Posterior cingulate gyrus (tissue), 11 donors: Measurements from ENCODE around the gene APH1B.
A peak's percentile ranks its signal among the peaks of the same experiment; 100 is the strongest.
"Not testable (repeated sequence)": the region's sequence is repeated elsewhere in the genome, so short reads cannot be mapped to it uniquely, and the experiment has no call there.

Experiments used
- DNase-seq, 10 donors: peaks; one replicate each; pipeline versions ENCODE4 v3.0.0 to v3.0.0-alpha.2; 2020 to 2021; ENCODE audit warnings: mixed read lengths in 3 of 10
- intact Hi-C: fragments of 100-400 bp; cut with DNase I; formaldehyde crosslinking; loops from one replicate; pipeline ENCODE4 v1.15.1; 2023

The APH1B gene

DNA sequence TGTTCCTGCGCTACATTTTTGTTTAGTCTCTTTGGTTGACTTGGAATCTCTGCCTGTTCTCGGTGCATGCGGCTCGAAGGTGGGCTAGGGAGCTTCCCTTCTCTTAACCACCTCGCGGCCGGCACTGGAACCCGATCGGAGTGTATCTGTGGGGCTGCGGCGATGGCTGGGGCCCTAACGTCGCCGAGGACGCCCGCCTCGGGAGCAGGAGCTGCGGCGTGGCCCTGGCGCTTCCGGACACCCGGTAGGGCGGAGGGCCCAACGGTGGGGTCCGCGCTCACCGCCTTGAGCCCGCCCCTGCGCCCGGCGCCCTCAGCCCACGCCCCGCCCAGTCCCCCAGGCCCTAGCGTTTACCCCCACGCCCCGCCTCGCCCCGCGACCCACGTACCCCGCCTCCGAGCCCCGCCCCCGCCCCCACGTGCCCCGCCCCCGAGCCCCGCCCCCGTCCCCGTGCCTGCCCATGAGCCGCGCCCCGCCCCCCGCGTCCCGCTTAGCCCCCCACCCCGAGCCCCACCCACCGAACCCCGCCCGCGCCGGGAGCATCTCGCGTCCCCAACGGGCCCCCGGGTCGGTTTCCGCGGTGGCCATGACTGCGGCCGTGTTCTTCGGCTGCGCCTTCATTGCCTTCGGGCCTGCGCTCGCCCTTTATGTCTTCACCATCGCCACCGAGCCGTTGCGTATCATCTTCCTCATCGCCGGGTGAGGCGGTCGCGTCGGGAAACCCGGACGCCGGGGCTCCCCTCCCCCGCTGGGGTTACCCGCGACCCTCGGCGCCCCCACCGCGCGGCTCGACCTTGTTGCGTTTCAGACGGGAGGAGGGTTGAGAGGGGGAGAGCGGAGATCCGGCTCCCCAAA, at the start of gene APH1B:
Gene APH1B (plus strand): TSS at position 568 of the 855 bp plus-strand sequence. CDS start 19 bp downstream, at position 587.
- peak; percentile 60 to 96 (median 72) for DNase-seq
- intact Hi-C loops, result loop anchor here (2.0 to 10.0 kb wide), 3 partner anchors 88 to 152 kb away; partner anchors contain the start of genes LACTB, RAB8B and RPS27L

DNA sequence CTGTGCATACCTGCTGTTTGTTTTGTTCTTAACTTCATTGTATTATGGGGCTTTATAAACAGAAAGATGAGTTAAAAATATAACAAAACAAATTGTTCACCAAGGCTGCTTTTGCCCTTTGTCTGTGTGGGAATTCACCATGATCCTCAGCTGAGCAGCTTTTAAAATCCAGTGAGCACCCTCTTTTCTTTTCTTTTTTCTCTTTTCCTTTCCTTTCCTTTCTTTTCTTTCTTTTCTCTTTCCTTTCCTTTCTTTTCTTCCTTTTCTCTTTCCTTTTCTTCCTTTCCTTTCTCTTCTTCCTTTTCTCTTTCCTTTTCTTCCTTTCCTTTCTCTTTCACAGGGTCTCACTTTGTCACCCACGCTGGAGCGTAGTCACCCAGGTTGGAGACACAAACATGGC, 49.7 kb upstream of the APH1B start:
- intact Hi-C loops, result no loop called here
- no peak for DNase-seq

DNA sequence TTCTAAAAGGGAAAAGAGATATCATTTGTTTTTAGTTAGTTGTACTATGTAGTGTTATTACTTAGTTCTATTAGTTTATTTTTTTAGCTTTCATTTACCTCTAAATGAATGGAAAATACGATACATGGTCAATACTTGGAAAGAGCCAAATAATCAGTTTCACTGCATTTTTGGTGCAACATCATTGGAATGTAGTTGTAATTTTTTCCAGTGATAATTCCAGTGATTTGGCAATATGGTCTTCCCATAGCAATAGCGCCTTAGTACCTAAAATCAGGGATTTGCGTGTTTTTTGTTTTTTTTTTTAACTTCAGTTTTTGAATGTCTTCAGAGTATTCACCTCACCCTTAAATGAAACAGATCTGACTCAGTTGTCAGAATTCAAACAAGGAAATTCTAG, 46.2 kb upstream of the APH1B start:
- DNase-seq, result no peak
- intact Hi-C loops, result no loop called here

DNA sequence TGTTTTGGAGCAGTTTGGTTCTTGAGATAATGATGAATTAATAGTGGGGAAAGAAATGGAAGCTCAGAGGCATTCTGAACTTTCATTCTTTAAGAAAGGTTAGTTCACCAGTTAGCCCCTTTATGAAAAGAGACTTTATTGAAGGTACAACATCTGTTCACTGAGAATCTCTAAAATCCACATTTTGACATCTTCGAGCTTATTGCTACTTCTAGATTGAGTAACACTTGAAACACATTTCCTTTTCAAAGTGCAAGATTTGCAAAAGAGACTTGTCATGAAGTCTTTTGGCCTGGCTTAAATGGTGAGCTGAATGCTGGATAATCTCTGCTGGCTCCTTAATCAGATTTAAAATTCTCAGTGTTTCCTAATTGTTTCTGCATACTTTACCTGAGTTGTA, 45.7 kb upstream of the APH1B start:
- intact Hi-C loops, result no loop called here
- no peak for DNase-seq

DNA sequence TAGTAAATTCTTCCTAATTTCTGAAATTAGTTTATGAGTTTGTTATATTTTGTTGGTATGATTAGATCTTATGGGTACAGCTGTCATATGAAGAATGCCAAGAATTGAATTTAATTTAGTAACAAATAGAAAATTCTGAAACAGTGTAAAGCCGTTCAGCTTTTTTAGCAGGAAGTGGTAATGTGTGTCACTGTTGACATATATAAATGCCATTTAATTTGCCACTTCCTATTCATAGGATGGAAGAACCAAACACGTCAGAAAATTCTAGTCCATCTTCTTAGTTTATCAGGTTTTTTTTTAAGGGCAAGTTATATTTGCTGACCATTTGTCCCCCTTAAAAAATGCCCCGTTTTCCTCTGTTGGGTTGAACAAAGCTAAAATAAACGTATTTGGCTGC, 45.0 kb upstream of the APH1B start:
- intact Hi-C loops, result no loop called here
- no peak for DNase-seq

DNA sequence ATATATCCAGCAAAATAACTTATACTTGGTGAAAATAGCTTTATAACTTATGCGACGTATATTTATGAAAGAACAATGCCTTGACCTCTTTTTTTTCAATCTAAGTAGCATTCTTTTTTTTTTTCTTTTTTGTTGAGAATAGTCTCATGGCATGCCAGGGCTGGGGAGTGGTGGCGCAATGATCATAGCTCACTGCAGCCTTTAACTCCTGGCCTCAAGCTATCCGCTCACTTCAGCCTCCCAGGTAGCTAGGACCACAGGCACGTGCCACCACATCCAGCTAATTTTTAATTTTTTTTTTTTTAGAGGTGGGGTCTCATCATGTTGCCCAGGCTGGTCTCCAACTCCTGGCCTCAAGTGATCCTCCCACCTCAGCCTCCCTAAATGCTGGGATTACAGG, 44.5 kb upstream of the APH1B start:
- DNase-seq, result peak in 1 of 10 donors; percentile 50
- intact Hi-C loops, result no loop called here

DNA sequence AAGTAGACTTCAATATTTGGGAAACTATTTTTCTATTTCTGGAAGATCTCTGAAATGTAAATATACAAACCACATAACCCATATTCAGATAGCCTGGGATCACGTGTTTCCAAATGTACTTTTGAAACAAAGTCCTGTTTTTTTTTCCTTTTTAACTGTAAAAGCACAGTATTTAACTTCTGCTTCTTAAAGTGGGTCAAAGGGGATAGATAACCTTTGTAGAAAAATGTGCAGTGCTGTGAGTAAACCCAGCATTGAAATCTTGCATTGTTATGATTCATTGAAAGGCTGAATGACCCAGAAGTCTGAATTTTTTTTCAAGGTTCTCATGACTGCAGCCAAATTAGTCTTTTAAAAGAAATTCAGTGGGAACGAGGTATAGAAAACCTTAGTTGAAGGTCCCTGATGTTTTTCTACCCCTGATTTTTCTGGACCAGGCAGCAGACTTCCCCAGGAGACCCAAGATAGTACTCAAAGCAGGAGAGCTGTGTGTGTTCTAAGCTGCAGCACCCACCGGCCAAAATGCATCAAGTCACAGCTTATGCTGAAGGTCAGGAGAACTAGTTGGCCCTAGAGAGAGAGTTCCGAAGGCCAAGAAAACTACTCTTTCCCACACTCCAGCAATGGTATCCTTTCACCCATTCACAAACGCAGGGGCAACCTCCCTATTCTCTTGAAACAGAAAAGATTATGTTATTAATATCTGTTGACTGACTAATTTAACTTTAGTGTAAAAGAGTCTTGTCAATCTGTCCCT, 43.6 kb upstream of the APH1B start:
- DNase-seq, result no peak
- intact Hi-C loops, result no loop called here

DNA sequence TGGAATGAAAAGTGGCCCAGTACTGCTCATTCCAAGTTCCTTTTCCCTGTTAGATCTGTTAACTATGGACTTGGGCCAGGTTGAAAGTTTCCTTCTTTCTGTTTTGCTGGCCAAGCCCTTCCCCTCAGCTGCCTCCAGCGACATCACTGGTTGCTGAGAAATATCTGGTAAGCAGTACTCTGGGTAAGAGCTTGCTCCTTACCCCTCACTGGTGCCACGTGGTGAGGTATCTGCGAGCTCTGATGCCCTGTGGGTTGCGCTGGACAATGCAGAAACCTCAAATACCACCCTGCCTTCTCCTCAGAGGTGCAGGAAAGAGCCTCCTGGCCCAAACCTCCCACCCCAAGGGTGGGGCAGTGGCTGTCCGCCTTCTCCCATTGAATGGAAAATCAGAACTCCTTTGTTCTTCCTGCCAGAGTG, 42.9 kb upstream of the APH1B start:
- intact Hi-C loops, result no loop called here

DNA sequence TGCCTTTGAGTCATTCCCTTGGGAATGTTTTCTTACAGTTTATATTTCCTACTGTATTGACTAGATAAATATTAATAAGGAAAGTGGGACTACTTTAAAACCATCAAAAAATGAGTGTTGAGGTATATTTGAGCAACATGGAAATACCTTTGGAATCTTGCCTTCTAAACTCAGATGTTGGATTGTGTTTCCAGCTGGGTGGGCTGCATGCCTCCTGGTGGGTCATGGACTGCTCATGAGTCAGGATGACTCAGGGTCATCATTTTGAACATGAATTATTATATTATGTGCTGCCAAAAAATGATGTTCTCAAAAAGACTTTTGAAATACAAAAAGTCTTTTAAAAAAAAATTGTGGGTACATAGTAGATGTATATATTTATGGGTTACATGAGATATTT, 41.1 kb upstream of the APH1B start:
- DNase-seq, result no peak
- intact Hi-C loops, result no loop called here

More for the DNA sequence above, 42.9 kb upstream of the APH1B start:
- peak in 1 of 10 donors; percentile 15 for DNase-seq

DNA sequence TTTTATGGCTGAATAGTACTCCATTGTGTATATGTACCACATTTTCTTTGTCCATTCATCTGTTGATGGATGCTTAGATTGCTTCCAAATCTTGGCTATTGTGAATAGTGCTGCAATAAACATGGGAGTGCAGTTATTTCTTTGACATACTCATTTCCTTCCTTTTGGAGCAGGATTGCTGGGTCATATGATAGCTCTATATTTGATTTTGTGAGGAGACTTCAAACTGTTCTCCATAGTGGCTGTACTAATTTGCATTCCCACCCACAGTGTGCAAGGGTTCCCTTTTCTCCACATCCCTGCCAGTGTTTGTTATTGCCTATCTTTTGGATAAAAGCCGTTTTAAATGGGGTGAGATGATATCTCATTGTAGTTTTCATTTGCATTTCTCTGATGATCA, 40.3 kb upstream of the APH1B start:
- DNase-seq, intact Hi-C loops: not testable (repeated sequence)

DNA sequence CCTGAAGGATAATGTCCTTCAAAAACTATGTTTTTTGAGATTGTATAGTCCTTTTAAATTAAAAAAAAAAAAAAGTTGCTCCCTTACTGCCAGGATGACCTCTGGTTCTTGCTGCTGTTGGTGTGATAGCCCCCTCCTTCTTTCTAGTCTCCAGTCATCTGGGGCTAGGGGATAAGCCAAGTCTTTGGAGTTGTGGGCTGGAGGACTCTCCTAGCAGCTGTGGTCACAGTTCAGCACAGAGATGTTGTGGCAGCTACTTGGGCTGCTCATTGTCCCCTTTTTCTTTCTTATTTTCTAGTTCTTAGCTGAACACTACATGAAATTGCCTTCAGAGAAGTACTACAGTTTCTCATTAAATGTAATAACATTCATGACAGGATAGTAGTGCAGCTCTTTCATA, 39.2 kb upstream of the APH1B start:
- intact Hi-C loops, result no loop called here

DNA sequence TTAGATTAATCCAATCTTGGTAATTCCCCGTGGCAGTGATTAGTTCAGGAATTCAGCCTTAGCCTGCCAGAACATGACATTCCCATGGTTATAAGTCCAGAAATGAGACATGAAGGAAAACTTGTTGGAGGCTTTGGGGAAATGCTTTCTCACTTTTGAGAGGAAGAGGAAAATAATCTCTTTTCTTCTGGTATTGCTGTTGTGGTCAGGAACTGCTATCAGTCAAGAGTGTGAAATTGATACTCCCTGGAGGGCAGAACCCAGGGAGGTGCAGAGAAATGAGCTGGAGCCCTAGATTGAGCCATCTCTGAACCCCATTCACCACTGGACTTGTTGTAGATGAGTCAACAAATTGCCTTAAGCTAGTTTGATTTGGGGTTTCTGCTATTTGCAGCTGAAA, 38.6 kb upstream of the APH1B start:
- intact Hi-C loops, result no loop called here
- no peak for DNase-seq

More for the DNA sequence above, 39.2 kb upstream of the APH1B start:
- no peak for DNase-seq

DNA sequence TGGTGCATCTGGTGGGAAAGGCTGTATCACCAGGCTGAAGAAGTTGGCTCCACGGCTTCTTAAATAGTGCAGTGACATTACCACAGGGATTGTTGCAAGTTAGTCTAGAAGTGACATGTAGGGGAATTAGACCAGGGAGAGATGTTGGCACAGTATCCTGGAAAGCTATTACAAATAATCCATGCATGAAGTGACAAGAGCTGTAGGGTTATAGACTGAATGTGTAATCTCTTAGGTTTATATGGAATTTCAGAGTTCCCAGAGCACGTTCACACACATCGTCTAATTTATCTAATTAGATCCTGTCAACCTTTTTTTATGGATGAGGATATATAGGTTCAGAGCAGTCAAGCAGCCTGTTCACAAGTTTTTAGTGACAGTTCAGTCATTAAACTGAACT, 37.3 kb upstream of the APH1B start:
- intact Hi-C loops, result no loop called here
- no peak for DNase-seq

DNA sequence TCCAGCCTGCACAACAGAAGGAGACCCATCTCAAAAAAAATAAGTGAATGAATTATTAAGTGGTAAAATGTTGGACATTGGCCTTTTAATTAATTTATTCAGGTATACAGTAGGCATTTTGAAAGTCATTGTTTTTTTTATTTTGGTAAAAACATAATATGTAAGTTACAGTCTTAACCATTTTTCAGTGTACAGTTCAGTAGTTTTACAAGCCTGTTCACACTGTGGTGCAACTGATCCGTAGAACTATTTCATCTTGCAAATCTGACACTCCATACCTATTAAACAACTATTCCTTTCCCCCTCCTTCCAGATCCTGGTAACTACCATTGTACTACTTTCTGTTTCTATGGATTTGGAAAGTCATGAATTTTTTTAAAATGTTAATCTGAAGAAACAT, 36.1 kb upstream of the APH1B start:
- intact Hi-C loops, result no loop called here
- no peak for DNase-seq

DNA sequence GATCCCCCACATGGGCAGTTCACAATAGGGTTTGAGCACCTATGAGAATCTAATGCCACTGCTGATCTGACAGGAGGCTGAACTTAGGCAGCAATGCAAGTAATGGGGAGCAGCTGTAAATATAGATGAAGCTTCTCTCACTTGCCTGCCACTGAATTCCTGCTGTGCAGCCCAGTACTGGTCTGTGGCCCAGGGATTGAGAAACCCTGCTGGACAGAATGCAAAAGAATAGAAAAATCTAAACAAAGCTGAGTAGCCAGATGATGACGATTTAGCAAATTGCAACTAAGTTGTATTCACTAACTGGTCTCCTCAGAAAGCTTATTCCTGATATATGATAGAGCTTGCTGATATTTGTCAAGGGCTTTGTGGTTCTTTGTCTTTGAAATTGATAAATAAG, 34.3 kb upstream of the APH1B start:
- DNase-seq, result no peak
- intact Hi-C loops, result no loop called here

DNA sequence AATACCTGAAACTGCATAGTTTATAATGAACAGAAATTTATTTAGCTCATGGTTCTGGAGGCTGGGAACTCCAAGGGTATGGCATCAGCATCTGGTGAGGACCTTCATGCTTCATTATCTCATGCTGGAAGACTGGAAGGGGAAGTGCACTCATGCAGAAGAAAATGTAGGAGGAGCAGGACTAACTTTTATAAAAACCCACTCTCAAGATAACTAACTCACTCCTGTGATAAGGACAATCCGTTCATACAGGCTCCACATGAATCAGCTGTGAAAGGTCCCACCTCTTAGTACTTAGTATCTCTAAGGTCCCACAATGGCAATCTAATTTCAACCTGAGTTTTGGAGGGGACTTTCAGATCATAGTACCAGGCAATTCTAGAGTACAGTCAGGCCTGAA, 33.6 kb upstream of the APH1B start:
- intact Hi-C loops, result no loop called here
- no peak for DNase-seq

DNA sequence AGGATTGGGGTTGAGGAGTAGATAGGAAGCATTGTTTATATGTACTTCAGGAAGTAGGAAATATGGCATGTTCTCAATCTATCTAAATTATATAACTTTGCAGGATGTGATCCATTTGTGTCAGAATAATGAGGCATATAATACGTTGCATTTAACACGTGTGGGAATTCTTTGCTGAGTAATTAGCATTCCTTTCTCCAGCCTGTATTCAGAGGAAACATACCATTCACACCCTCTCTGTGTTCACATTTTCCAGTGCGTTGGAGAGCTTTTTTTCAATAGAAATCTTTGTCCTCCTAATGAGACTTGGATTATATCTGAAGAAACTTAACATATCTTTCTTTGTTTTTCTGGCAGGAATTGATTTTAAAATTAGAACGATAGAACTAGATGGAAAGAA, 33.0 kb upstream of the APH1B start:
- intact Hi-C loops, result no loop called here
- no peak for DNase-seq

DNA sequence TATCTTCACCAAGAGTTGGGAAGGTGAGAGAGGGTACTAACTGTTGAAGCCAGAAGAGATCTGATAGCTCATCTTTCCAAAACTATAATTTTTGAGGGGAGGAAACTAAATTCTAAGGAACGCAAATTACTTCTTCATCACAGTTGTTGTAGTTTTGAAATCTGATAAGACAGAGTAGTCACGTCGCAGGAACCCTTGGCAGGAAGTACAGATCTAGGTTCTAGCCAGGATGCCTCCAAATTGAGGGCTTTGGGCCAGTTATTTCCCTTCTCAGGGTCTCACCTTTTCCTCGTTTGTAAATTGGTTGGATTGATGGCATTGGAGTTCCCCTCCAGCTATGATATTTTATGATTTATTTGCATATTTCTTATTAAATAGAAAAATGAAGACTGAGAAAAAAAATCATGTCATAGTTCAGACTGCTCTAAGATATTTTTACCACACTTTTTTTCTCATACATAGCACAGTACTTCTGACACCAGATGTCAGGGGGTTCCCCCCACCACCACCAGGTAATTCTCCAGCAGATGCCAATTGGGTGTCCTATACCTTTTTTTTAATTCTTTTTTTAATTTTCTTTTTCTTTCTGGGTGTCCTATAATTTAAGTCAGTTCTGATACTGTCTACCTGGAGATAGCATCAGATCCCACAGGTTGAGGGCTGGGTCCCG, 32.3 kb upstream of the APH1B start:
- no peak for DNase-seq
- intact Hi-C loops, result no loop called here

DNA sequence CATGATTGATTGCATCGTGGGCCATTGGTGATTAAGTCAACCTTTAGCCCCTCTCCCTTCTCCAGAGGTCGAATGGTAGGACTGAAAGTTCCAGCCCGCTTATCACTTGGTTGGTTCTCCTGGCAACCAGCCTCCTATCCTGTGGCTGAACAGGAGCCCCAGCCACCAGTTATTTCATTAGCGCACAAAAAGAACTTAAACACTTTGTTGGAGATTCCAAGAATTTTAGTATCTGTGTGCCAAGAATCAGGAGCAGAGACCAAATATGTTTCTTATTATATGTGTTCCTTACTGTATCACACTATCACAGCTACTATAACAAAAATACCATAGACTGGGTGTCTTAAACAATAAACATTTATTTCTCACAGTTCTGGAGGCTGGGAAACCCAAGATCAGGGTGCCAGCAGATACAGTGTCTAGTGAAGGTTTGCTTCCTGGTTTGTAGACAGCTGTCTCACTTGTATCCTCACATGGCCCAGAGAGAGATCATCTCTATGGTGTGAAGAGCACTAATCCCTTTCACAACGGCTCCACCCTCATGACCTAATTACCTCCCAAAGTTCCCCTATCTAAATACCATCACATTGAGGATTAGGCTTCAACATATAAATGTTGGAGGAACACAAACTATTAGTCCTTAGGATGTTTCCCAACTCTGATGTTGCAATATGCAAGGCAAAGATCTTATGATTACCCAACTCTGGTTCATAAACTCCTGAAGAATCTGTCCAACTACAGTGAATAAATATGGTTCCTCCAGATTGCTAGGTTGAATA, 30.5 kb upstream of the APH1B start:
- intact Hi-C loops, result no loop called here
- DNase-seq, result no peak

DNA sequence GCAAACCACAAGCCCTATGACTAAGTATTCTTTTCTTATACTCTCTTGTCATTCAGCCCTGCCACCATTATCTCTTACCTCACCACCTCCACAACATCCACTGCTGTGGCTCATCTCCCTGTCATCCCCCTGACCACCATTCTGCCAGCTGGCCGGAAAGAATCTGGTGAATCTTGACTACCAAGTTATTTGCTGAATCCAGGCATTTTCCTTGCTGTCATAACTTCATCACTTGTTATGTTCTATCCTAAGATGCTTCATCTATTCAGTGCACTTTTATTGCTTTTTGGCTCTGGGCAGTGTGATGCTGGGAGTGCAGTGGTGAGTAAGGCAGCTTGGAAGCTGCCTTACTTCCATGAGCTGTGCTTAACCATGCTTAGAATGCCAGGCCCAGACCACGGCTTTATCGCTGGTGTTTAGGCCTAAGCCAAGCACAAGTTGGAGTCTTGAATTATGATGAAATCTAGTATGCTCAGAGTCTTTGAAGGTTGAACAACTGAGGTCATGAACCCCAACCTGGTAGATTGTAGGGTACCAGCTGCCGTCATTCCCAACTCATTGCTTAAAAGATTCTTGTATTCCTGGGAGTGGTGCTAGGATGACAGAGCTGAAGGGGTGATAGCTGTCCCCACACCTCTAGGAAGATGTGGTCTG, 27.0 kb upstream of the APH1B start:
- no peak for DNase-seq
- intact Hi-C loops, result no loop called here
